HG02938 (cell line): ENCODE results near the gene FBXO17.
"Not testable (repeated sequence)": the region's sequence is repeated elsewhere in the genome, so short reads cannot be mapped to it uniquely, and the experiment has no call there.

ENCODE experiments used
- ATAC-seq: cut with Tn5 transposase; IDR thresholded peaks from one replicate; pipeline ENCODE4 v1.9.1; 2021; ENCODE audit warnings: mild to moderate bottlenecking, moderate library complexity; ENCODE audit not compliant: unreplicated experiment

FBXO17 gene

DNA sequence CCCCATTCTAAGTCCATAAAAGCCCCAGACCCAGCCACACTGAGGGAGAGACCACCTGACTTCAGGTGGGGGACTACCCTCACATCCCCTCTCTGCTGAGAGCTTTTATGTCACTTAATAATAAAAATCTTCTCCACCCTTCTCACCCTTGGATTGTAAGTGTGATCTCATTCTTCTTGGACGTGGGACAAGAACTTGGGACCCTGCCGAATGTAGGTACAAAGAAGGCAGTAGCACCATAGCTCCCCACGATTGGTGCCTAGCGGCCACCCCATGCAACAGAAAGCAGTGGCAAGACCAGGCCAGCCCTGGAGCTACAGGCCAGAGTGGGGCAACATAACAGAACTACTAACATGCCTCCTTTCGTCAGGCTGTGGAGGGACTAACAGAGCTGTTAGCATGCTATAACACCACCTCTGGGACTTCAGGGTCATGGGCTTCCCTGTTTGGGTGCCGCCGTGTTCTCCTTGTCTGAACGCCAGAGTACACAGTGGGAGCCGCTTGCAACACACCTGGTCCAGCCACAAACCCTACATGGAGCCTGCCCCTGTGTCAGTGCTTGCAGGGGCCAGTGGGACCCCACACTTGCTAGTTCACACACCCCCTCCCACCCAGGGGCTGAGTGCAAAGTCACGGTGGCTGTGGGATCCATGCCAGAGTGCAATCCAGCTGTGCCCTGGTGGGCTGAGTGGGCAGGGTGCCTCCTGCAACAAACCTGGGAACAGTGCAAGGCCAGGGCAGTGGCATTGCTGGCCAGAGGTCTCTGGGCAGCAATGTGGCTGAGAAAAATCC, 5.2 kb upstream of the FBXO17 start:
- ATAC-seq, result no peak

DNA sequence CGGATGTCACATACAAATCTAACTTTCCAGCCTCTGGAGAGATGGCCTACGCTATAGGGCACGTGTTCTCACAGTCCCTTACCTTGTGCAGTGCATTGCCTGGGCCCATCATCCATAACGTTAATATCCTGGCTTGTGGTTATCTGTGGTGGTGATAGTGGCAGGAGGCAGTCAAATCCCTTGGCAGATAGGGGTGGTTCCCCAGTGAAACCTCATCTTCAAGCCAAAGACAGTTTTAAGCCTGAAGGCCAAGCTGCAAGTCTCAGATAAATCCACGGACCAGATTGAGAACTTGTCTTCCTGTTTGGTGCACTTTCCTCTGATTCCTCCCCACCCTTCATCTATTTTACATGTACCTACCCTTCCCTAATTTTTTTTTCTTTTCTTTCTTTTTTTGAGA, 4.3 kb upstream of the FBXO17 start:
- ATAC-seq, result no peak

DNA sequence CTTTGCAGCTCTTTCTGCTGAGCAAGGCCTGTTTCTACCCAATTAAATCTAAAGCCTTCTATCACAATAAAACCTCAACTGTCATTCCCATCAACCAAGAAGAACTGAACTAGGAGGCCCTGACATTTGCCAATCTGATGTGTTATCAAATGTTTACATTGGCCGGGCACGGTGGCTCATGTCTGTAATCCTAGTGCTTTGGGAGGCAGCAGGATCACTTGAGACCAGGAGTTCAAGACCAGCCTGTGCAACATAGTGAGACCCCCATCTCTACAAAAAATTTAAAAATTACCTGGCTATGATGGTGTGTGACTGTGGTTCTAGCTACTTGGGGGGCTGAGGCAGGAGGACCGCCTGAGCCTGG, 2.8 kb upstream of the FBXO17 start:
- no peak for ATAC-seq

DNA sequence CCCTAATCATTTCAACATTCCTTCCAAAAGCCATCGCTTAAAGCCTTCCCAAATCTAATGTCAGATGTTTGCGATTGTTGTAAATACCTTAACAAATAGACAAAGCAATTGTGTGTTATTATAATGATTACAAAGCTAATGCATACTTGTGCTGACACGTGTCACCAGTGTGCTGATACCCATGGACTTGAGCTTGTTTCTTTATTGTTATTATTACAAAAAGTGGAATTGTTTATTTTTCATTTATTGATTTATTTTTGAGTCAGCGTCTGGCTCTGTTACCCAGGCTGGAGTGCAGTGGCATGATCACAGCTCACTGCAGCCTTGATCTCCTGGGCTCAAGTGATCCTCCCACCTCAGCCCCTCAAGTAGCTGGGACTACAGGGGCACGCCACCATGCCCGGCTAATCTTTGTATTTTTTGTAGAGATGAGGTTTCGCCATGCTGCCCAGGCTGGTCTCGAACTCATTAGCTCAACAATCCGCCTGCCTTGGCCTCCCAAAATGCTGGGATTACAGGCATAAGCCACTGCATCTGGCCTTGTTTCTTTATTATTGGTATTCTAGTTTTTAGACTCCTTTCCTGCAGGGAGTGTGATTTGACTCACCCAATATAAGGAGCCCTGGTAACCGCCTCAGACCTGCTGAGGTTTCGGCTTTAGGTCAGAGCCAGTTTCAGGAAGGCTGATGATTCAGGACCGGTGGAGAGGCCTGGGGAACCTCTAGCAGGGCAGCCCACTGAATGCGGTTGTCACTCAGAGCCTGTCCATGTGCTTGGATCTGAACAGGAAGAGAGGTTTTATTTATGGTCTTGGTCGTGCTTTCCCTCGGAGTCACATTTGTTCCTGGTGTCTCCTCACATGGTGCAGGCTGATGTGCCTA, 2.1 kb upstream of the FBXO17 start:
- no peak for ATAC-seq

DNA sequence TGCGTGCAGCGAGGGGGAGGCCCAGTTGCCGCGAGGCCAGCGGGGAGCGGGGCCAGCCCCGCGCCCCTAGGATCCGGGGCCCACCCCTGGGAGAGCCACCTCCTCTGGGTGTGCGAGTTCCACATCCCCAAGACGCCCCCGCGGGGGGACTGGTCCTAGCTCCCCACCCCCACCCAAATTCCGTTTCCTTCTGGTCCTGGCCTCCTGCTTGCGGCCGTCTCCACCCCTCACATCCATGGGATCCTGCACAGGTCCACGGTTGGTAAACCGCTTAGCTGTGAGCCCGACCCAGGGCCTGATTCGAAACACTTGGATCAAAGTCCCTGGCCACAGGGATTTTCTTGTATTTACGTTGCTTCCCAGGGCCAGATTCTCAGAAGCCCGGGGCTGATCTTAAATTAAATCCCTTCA, 324 bp upstream of the FBXO17 start:
- no peak for ATAC-seq

DNA sequence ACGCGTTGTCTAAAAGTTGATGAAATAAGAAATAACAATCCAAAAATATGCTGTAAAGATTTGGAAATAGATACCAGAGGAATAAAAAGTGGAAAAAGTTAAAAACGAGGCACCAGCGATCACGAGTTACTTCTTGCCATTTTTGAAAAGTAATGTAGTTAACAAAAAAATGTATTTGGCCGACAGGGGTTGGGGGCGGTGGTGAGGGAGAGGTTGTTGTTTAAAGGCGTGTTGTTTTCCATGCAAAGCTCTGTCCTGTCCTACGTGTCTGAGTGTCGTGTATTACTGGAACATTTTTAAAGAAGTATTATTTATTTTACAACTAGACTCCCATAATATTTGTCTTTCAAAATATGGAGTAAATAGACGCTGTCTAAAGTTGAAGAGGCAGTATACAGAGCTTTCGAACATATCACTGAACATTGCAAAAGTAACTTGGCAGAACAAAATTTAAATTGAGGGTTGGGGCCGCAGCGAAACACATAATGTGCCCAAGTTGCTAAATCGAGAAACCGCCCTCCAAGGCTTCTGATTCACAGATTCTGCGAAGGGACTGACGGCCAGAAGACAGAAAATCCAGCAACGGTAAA, 823 bp downstream of the FBXO17 start:
- no peak for ATAC-seq

DNA sequence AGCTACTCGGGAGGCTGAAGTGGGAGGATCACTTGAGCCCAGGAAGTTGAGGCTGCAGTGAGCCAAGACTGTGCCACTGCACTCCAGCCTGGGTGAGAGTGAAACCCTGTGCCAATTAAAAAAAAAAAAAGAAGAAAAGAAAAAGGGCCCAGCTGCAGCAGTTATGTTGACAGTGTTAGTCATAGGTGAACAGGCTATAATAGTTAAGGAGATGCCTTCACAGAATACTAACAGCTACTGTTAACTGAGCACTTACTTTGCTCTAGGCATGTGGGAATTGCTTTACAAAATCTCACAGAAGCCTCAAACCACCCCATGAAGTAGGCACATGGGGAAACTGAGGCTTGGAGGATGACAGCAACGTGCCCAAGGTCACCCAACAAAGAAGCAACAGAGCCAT, 3.9 kb downstream of the FBXO17 start:
- ATAC-seq, result no peak

DNA sequence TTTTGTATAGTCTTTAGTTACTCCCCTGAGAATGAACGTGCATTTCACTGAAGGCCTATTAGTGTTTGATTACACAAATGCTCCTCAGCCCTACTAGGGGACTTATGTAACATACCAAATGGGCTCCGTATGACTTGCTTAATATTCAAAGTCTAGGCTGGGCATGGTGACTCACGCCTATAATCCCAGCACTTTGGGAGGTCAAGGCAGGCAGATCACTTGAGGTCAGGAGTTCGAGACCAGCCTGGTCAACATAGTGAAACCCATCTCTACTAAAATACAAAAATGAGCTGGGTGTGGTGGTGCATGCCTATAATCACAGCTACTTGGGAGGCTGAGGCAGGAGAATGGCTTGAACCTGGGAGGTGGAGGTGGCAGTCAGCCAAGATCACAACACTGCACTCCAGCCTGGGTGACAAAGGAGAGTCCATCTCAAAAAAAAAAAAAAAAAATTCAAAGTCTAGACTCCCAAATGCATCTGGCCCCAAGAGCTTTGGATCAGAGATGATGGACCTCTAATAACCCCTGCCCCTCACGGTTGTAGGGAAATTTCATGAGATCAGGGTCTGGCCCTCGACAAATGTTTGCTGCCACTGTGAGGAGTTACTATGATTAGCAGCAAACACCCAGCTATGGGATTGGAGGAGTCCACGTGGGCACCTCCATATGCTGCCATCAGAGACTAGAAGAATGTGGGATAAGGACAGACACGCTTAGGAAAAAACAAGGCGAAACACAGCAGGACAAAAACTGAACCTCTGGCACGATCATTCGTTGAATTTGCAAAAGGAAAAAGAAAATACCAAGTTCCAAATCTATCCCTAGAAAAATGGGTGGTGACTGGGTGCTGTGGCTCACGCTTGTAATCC, 4.6 kb downstream of the FBXO17 start:
- no peak for ATAC-seq

DNA sequence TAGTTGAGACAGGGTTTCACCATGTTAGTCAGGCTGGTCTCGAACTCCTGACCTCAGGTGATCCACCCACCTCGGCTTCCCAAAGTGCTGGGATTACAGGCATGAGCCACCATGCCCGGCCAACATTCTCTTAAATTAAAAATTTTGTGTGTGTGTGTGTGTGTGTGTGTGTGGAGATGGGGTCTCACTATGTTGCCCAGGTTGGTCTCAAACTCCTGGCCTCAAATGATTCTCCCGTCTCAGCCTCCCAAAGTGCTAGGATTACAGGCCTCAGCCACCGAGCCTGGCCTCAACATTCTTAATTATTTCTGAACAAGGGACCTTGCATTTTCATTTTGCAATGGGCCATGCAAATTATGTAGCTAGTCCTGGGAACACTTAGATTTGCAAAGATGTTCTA, 9.4 kb downstream of the FBXO17 start:
- ATAC-seq, result not testable (repeated sequence)

DNA sequence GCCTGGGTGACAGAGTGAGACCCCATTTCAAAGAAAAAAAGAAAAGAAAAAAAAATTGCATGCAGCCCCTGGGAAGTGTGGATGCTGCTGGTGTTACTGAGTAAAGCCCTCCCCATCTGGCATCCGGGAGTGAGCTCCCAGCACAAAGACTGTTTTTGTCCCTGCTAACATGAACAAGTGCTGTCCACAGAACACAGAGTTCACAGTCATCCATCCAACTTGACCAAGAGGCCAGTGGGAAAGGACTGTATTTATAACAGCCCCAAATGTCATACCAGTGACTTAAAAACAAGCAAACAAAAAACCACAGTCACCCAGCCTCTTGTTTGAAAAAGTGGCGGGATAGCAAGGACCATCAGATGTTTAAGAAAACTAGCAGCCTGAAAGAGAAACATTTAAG, 10.8 kb downstream of the FBXO17 start:
- ATAC-seq, result no peak

DNA sequence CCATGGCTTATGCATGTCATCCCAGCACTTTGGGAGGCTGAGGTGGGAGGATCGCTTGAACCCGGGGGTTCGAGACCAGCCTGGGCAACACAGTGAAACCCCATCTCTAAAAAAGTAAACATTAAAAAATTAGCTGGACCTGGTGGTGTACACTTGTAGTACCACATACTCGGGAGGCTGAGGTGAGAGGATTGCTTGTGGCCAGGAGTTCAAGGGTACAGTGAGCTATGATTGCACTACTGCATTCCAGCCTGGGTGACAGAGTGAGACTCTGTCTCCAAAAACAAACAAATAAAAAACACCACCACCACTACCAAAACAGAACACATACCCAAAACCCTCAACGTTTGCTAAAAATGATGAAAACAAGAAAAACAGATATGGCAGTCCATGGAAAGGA, 15.9 kb downstream of the FBXO17 start:
- no peak for ATAC-seq

DNA sequence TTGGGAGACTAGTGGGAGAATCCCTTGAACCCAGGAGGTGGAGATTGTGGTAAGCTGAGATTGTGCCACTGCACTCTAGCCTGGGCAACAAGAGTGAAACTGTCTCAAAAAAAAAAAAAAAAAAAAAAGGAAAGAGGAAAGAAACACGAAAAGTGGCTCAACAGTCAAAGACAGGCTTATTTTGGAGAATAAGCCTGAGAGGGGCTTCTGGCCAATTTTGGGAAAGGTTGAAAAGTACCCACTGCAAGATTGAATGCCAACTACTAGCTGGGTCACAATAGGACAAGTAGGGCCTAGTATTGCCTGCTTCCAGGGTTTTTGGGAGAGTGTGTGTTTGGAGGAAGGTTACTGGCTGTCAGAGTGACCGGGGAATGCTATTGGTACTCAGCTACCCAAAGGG, 17.2 kb downstream of the FBXO17 start:
- ATAC-seq, result no peak

DNA sequence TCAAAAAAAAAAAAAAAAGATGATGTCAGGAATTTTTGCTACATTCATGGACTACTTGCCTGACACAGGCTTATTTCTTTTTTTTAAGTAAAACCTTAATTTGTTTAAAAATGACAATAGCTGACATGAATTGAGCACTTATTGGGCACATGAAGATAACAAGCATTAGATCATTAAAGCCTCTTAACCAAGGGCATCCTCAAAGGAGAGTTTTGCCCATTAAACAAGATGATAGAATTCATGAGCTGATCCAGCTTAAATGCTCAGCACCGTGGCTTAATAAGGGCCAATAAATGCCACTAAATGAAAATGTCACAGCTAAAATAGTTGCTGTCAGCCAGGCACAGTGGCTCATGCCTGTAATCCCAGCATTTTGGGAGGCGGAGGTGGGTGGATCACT, 19.3 kb downstream of the FBXO17 start:
- ATAC-seq, result no peak

DNA sequence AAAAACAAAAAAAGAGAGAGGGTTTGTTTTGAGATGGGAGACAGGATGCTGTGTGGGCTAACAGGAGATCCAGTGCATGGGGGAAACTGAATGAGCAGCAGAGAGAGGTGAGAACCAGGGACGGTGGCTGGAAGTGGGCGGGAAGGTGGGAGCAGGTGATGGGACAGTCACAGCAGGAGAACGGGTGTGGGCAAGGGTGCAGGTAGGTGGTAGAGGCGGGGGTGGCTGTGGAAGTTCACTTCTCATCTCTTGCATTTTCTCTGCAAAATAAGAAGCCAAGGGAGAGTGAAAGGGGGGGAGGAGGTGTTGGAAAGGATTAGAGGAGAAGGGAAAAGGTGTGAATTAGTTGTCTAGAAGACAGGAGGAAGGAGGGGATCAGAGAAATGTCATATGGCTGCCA, 21.9 kb downstream of the FBXO17 start:
- ATAC-seq, result no peak

DNA sequence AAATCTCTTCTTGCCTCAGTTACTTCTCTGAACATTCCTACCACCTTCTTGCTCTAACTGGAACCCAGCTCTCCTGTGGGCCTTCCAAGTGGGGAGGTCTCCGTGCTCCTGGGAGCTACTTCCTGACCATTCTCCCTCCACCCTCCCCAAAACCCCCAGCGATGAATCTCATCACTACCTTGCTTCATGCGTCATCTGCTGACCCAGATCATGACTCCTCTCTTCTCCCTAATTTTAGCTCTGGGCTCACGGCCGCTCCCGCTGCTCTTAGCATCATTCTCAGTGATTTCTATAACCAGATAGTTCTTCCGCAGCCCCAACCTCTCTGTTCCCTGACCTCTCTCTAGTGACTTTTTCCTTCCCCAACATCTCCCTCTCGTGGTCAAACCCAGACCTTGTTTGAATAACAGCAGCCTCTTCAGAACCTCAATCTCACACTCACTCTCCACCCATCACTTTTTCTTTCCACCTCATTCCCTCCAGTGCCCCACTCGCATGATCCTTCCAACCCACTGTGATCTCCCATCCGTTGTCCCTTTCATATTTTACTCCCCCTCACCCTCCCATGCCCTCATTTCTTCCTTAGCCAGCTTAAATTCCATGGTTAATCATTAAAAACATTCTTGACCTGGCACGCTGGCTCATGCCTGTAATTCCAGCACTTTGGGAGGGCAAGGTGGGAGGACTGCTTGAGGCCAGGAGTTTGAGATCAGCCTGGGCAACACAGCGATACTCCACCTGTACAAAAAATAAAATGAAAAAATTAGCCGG, 23.0 kb downstream of the FBXO17 start:
- no peak for ATAC-seq

DNA sequence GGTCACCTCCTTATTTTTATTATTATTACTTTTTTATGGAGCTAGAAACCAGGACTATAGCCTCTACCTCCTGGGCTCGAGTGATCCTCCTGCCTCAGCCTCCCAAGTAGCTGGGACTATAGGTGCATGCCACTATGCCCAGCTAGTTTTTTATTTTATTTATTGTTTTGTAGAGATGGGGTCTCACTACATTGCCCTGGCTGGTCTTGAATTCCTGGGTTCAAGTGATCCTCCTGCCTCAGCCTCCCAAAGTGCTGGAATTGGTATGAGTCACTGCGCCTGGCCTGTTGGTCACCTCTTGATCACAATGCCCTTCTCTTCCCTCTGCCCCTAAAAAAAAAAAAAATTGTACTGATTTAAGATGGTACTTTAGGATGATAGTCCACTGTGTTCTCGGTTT, 24.4 kb downstream of the FBXO17 start:
- ATAC-seq, result no peak

DNA sequence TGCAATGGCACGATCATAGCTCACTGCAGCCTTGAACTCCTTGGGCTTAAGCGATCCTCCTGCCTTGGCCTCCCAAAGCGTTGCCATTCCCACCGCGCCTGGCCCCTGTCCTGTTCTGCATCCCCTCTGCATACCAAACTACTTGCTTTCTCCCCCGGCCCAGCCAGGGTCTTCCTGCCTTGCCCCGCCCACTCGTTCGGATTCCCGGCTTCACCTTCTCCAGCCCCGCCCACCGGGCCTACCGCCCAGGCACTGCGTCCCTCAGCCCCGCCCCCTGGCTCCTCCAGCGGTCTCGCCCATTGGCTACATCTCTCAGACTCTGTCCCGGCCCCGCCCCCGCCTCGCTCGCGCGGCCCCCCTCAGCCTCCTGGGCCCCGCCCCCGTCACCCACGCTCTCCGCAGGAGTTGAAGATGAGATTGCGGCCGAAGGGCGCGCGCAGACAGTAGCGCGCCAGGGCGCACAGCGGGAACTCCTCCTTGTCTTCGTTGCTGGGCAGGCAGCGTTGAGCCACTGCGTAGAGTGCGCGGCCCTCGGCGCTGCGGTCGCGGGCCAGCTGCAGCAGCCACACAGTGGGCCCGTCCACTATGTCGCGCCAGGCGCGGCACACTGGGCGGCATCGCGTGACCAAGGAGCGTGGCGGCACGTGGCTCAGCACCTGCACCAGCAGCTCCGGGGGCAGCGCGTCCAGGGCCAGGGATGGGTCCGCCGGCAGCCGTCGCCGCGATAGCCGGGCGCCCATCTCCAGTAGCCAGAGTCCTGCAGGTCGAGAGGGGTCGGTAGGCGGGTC, 25.8 kb downstream of the FBXO17 start:
- ATAC-seq, result no peak

DNA sequence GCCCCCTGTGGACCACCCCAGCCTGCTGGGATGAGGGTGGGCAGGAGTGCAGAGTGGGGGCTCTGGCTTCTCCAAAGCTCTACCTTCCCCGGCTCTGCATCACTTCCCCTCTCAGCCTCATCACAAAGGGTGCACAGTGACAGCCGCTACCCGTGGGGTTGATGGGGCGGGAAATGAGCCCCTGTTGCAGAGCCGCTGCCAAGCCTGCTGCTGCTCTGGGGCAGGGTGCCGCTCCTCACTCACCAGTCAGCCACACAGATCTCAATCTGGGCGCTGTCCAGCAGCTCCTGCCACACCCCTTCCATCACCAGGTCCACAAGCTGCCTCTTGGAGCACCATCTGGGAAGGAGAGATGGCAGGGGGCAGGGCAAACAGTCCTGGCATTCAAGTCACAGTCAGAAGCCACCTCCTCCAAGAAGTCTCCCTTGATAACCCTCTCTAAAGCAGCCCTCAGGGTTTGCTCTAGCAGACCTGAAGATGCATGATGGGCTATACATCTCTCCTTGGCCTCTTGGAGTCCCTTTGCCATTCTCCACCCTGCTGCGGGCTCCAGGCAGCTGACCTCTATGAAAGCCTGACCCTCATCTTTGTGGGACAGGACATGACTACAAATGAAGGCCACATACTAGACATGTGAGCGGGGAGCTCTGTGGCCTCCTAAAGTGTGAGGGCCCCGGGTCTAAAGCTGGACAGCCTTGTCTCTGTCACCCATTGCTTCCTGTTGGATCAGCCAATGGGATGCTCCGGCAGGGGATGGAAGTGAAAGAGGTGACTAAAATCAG, 29.1 kb downstream of the FBXO17 start:
- no peak for ATAC-seq
